IPS-15b (cell line): ENCODE results near the gene SIRT7.
"Not testable (repeated sequence)": the region's sequence is repeated elsewhere in the genome, so short reads cannot be mapped to it uniquely, and the experiment has no call there.

Source experiments
- H3K27me3 ChIP-seq: one replicate; pipeline ENCODE4 v1.6.1; 2013; ENCODE audit warnings: low read length; ENCODE audit not compliant: control insufficient read depth, insufficient read depth
- H3K36me3 ChIP-seq: one replicate; pipeline ENCODE4 v1.6.1; 2013; ENCODE audit warnings: low read length; ENCODE audit not compliant: control insufficient read depth, insufficient read depth
- H3K4me1 ChIP-seq: one replicate; pipeline ENCODE4 v1.6.1; 2013; ENCODE audit warnings: mild to moderate bottlenecking, low read length; ENCODE audit not compliant: control insufficient read depth, insufficient read depth
- H3K4me3 ChIP-seq: one replicate; pipeline ENCODE4 v1.5.1; 2013; ENCODE audit warnings: low read depth, low read length
- H3K9ac ChIP-seq: one replicate; pipeline ENCODE4 v1.6.1; 2013; ENCODE audit warnings: low read depth, mild to moderate bottlenecking, low read length
- H3K9me3 ChIP-seq: one replicate; pipeline ENCODE4 v1.6.1; 2013; ENCODE audit warnings: mild to moderate bottlenecking, low read length; ENCODE audit not compliant: control insufficient read depth, insufficient read depth

Gene SIRT7

DNA sequence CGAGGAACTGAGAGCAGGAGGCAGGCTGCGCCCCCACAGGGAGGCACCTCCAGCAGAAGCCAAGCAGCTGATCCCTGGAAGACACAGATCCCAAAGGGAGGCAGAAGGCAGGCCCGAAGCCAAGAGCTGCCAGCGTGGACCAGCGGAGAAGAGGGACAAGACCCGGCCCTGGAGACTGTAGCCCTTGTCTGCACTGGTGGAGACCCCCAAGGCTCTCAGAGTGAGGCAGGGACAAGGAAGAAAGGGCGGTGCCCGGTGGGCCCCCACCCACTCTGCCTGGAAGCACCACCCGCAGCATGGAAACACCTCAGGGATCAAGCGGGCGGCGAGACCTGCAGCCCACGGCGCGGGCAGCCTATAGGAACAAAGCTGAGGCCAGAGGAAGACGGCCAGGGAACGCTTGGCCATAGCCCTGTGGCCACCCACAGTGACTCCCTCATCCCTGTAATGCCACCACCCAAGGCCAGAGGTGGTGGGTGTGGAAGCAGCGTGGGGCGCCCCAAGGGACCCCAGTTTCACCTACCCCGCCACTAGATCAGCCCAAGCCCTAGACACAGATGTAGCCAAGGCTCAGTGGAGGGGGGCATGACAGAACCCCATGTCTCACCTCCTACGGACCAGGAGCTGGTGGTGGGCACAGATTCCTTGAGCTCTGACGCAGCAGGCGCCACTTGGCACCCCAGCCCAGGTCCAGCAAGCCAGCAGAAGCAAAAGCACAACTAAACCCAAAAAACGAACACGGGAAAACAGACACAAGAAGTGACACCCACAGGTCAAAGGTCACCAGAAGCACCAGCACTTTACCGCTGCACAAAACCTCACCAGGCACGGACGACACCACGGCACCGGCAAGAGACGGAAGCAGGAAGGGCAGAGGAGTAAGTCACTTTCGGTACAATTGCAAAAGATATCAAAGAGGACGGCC lies 2.9 kb upstream of the SIRT7 start:
- peaks cover 13% of the 10 kb centered on the region for H3K4me1 ChIP-seq

DNA sequence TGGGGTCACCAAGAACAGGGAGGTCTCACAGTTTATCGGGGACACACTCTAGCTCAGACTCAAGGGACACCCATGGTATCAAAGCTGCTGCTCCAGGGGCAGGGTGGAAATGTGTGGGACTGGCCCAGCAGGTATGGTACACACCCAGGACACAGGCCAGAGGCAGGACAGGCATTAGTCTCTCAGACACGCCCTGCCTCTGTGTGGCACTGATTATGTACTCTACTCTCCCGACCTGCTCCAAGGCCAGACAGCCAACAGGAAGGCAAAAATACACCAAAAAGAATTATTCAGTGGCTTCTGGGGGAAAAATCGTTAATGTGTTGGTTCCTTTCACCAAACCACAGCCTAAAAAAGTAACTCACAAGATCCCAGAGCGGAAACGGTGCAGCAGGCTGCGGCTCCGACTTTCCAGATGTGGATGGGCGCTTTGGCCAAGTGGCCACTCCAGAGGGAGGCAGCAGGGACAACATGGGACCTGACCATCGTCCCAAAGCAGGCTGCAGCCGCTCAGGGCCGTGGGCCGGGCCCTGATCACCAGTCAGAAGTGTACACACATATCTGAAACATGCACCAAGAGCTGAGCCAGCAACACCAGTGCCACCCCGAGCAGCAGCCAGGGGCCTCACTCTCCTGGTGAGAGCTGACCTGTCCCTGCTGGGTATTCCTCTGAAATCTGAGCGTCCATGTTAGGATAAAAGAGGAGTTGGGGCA lies 1.0 kb upstream of the SIRT7 start:
- peaks cover 6% of the 10 kb centered on the region for H3K4me1 ChIP-seq
- H3K4me3 ChIP-seq = no peak overlapping the region
- H3K36me3 ChIP-seq = peaks cover 51% of the 10 kb centered on the region
- H3K9ac ChIP-seq = no peak overlapping the region
- no peaks in the 10 kb centered on the region for H3K27me3 ChIP-seq
- H3K9me3 ChIP-seq = no peaks in the 10 kb centered on the region

More for the DNA sequence above, 2.9 kb upstream of the SIRT7 start:
- no peak overlapping the region for H3K4me3 ChIP-seq
- H3K9ac ChIP-seq = no peak overlapping the region
- no peaks in the 10 kb centered on the region for H3K9me3 ChIP-seq
- no peaks in the 10 kb centered on the region for H3K27me3 ChIP-seq
- peaks cover 33% of the 10 kb centered on the region for H3K36me3 ChIP-seq

DNA sequence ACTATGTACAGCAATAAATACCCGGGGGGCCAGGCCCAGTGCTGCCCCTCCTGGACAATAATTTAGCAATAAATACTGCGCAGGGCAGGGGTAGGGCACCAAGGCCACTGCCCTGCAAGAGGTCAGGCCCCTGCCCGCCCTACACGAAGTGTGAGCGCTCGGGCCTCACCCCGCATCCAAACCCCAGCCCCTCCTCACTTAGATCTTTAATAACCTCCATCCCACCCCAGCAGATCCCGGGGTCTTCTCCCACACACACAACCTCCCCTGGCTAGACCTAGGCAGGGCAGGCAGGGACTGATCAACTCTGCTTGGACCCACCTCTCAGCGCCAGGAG lies 325 bp upstream of the SIRT7 start:
- not testable (repeated sequence) for H3K9me3 ChIP-seq, H3K27me3 ChIP-seq, H3K4me3 ChIP-seq, H3K4me1 ChIP-seq, H3K9ac ChIP-seq
- H3K36me3 ChIP-seq = peaks cover 58% of the 10 kb centered on the region

DNA sequence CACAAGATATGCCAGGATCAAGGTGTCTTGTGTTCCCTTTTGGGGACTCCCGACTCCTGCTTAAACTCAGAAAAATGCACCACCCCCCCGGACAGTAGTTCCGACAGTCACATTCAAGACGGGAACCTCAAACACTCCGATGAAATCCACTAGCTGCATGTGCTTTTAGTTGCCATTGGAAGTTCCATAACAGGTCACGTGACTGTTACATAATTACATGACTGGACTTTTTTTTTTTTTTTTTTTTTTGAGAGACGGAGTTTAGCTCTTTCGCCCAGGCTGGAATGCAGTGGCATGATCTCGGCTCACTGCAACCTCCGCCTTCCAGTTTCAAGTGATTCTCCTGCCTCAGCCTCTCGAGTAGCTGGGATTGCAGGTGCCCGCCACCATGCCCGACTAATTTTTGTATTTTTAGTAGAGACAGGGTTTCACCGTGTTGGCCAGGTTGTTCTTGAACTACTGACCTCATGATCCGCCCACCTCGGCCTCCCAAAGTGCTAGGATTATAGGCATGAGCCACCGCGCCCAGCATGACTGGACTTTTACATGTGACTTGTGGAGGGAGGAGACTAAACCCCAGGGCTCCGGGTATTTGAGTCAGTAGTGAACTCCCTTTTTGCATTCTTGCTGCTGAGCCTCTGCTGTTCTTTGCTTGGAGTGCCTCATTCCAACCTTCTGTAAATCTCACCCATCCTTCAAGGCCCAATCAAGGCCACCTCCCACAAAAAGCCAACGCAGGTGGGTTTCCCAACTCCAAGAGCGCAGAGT lies 1.6 kb downstream of the SIRT7 start:
- H3K4me3 ChIP-seq = no peak overlapping the region
- no peaks in the 10 kb centered on the region for H3K9me3 ChIP-seq
- H3K9ac ChIP-seq = no peak overlapping the region
- H3K4me1 ChIP-seq = peaks cover 6% of the 10 kb centered on the region
- no peaks in the 10 kb centered on the region for H3K27me3 ChIP-seq
- H3K36me3 ChIP-seq = peaks cover 58% of the 10 kb centered on the region

DNA sequence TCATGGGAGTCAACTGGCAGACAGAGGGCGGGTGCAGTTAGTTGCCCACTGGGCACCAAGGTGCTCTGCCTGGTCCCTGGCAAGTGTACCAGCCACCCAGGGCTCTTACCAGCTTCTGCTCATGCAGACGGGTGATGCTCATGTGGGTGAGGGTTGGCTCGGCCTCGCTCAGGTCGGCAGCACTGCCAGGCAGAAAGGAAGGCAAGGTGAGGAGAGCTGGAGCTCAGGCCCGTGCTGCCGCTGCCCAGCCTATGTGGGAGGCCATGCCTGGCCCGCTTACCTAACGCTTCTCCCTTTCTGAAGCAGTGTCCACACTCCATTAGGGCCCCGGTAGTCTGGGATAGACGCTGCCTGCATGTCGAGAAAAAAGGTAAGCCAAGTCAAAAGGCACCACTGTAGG lies 2.6 kb downstream of the SIRT7 start:
- Histone ChIP-seq H3K27me3 (peaks cover 2% of the 10 kb centered on the region), H3K36me3 (peaks cover 48% of the 10 kb centered on the region), H3K4me1 (peaks cover 6% of the 10 kb centered on the region), H3K9me3 (no peaks in the 10 kb centered on the region), H3K4me3 (no peak overlapping the region), H3K9ac (no peak overlapping the region)

DNA sequence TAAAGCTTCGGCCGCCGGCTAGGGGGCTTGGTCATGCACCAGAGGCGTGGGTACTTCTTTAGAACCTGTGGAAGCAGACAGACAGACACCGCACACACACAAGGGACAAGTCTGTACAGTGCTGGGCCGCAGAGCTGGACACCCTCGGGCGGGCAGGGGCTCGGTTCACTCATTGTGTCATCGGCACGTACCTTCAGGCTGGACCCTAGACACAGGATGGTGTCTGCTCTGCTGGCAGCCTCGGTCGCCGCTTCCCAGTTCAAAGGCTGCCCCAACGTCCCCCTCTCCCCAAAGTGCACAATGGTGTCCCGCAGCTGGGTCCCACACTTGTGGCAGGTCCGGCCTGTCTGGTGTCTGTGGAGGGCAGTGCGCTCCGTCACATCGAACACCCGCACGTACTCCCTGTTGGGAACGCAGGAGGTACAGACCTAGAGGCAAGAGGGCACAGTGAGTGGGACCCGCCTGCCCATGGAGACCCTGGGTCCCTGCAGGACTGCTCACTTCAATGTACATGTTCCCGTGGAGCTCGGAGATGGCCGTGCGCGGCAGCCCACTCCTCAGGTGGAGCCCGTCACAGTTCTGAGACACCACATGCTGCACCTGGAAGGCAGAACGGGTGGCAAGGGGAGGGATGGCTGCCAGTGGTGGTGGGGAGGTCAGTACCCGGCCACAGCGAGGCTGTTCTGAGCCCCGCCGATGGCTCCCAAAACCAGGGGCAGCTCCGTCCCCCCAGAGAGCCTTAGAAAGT lies 3.7 kb downstream of the SIRT7 start:
- Histone ChIP-seq H3K9me3 (no peaks in the 10 kb centered on the region), H3K4me1 (peaks cover 6% of the 10 kb centered on the region), H3K36me3 (peaks cover 41% of the 10 kb centered on the region), H3K27me3 (peaks cover 6% of the 10 kb centered on the region), H3K9ac (no peak overlapping the region), H3K4me3 (no peak overlapping the region)

DNA sequence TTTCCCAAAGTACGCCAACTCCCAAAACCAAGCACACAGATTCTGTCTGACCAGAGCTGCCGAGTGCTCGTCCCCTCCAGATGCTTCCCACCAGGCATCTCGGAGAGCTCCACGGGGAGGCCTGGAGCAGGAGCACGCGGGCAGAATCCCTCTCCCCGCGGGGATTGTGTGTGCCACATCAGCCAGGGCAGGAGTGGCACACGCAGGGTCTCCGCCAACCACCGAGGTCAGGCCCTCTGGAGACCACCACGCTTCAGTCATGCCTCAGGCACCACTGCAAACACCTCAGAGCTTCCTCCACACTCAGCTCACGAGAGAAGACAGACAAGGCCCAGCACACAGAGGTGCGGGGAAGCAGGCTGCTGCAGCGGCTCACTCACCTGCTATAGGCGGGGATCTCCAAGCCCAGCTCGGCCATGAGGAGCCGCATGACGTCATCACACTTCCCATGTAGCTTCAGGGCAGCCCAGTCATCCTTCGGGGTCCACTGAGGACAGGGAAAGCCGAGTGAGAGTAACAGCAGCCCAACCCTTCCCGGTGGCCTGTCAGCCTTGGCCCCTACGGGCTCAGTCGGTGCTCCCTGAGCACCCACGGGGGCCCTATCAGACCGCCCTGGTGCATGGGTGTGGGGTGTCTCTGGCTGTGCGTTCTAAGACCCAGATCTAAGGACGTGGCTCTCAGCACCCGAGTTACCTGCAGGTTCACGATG lies 4.4 kb downstream of the SIRT7 start:
- no peaks in the 10 kb centered on the region for H3K9me3 ChIP-seq

DNA sequence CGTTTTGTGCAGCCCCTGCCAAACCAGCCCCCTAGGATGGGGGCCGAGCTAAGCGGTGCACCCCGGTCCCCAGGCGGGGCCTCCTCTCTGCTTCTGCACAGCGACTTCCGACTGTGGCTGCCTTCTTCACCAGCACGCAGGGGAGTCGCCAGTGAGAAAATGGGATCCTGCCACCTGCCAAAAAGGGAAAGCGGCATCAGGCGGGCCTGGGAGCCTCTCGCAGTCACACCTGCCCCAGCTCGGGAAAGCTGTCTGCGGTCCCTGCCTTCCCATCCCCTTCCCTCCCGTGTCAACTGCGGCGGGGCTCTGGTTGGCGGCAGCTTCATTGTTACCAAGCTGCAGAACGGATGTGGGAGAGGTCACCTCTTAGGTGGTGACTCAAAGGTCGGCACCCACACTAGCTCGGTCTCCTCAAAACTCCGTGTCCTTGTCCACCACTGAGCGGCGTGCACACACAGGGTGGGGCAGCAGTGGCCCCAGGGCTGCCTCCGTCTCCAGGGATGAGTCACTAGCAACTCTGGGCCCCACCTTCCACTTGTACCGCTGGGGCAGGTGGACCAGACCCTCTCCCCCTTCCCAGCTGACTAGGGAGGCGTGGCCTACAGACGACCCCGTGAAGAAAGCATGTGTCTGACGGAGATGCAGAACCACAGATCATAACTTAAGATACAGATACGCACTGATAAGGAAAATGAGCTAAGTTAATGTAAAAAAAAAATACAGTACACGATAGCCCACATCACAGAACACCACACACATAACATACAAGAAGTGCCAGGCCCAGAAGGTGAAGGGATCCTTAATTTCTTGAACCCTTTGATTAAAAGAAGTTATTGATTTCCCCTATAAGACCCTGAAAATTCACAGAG lies 5.3 kb downstream of the SIRT7 start:
- no peak overlapping the region for H3K9ac ChIP-seq
- no peak overlapping the region for H3K4me3 ChIP-seq
- H3K4me1 ChIP-seq = peaks cover 6% of the 10 kb centered on the region
- peaks cover 46% of the 10 kb centered on the region for H3K36me3 ChIP-seq
- peaks cover 6% of the 10 kb centered on the region for H3K27me3 ChIP-seq
- no peaks in the 10 kb centered on the region for H3K9me3 ChIP-seq

More for the DNA sequence above, 4.4 kb downstream of the SIRT7 start:
- no peak overlapping the region for H3K4me3 ChIP-seq
- H3K4me1 ChIP-seq = peaks cover 6% of the 10 kb centered on the region
- peaks cover 6% of the 10 kb centered on the region for H3K27me3 ChIP-seq
- H3K36me3 ChIP-seq = peaks cover 39% of the 10 kb centered on the region
- no peak overlapping the region for H3K9ac ChIP-seq

DNA sequence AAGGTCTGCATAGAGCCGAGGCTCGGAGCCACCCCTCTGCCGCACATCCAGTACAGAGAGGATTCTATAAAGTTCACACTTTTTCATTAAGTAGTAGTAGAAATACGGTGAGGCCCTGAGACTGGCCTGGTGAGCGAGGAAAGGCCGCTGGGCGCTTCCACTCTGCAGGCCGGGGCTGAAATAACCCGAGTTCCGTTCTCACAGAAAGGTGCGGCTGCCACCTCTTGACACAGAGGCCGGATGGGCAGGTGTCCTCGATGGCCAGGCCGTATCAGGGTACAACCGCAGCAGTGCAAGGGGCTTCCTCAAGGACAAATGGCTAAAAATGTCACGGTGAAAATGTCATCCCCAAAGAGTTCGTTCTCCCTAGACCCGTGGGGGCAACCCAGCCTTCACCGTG lies 6.0 kb downstream of the SIRT7 start:
- Histone ChIP-seq H3K4me1 (peaks cover 3% of the 10 kb centered on the region), H3K4me3 (no peak overlapping the region), H3K9ac (no peak overlapping the region), H3K27me3 (peaks cover 6% of the 10 kb centered on the region), H3K9me3 (no peaks in the 10 kb centered on the region), H3K36me3 (peaks cover 53% of the 10 kb centered on the region)

DNA sequence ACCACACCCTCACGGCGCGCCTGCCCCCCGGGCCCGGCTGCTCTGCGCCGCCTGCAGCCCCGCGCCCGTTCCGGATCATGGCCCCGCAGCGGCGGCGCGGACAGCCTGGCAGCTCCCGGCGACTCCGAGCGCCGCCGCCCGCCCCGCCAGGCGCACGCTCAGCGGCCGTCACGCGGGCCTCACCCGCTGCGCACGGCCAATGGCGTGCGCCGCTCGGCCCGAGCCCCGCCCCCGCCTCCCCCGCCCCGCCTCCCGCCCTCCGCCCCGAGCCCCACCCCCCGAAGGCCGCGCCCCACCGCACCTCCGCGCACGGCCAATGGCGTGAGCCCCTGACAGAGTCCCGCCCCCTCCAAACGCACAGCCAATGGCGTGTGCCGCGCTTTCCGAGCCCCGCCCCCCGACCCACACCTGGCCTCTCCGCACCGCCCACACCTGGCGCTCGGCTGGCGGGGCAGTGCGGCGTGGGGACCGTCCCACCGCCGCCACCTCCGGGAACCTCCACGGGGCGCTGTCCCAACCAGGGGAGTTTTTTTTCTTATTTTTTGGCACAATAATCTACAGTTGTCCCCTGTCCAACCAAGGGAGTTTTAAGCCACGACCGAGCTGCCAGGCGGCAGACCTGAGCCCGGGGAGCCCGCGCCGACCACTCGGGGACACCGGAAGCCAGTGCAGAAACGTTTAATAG lies 6.6 kb downstream of the SIRT7 start, which contains the start of gene PCYT2:
Gene PCYT2 (minus strand): TSS at position 123 of the 685 bp plus-strand sequence. CDS start 44 bp downstream, at position 79.
- peak within 1 kb of the TSS; percentile 47 for H3K9ac ChIP-seq
- peaks cover 54% of the 10 kb centered on the region for H3K36me3 ChIP-seq
- no peaks in the 10 kb centered on the region for H3K9me3 ChIP-seq
- H3K27me3 ChIP-seq = peaks cover 6% of the 10 kb centered on the region
- H3K4me1 ChIP-seq = no peaks in the 10 kb centered on the region
- peak within 1 kb of the TSS; percentile 69 for H3K4me3 ChIP-seq
